SIG-M5 treated with dmso at 0.1 percent for 504 hours (cell line): ENCODE data around the gene TRAPPC12.
A peak's percentile ranks its signal among the peaks of the same experiment; 100 is the strongest.

Source experiments
- DNase-seq: peaks from one replicate; lab custom pipeline; 2025; ENCODE audit not compliant: unreplicated experiment; lab: John Stamatoyannopoulos, UW

TRAPPC12 gene

GRCh38 chr2:3405876-3406275 is 26.4 kb downstream of the TRAPPC12 start:
- no peak for DNase-seq

GRCh38 chr2:3406501-3406900 is 27.0 kb downstream of the TRAPPC12 start:
- DNase-seq: no peak

GRCh38 chr2:3408781-3409180 is 29.3 kb downstream of the TRAPPC12 start:
- DNase-seq: no peak

GRCh38 chr2:3409627-3410170 is 30.2 kb downstream of the TRAPPC12 start:
- DNase-seq: no peak

DNA sequence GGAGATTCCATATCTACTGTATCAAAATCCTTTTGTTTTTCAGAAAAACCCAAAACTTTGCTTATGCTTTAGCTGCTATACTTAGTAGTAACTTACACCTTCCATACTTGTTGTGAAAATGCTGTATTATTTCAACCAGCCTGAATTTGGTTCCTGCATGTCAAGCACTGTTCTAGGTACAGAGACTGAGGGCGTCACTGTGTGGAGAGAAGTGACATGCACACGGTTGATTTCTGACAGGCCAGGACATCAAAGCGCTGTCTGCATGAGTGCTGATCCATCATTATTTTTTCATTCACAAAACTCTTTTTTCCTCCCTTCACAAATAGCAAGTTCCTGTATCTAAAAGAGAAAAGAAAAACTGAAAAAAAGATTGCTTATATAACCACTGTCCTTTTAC is 31.6 kb downstream of the TRAPPC12 start:
- no peak for DNase-seq

DNA sequence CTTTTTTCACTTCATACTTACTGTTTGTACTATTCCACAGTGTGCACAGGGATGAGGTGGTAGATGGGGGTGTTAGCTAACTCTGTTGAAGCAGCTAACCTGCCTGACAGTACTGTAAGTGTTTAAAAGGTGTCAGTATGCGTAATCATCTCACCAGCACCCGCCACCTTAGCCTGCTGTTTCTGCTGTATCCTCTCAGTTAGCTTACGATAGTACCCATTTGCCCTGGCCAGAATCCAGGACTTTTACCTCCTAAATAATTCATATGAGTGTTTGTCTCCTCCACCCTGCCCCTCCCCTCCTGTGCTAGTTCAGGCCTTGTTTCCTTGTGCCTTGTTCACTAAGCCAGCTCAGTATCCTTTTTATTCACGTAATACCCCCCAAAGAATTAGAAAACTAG is 34.2 kb downstream of the TRAPPC12 start:
- DNase-seq: no peak

GRCh38 chr2:3414133-3414860 is 34.8 kb downstream of the TRAPPC12 start:
- no peak for DNase-seq

GRCh38 chr2:3418766-3419404 is 39.4 kb downstream of the TRAPPC12 start:
- no peak for DNase-seq

- no peak for DNase-seq
These were observed 40.7 kb downstream of the TRAPPC12 start for GRCh38 chr2:3420076-3420768.

GRCh38 chr2:3420769-3421397 is 41.4 kb downstream of the TRAPPC12 start:
- DNase-seq: no peak

DNA sequence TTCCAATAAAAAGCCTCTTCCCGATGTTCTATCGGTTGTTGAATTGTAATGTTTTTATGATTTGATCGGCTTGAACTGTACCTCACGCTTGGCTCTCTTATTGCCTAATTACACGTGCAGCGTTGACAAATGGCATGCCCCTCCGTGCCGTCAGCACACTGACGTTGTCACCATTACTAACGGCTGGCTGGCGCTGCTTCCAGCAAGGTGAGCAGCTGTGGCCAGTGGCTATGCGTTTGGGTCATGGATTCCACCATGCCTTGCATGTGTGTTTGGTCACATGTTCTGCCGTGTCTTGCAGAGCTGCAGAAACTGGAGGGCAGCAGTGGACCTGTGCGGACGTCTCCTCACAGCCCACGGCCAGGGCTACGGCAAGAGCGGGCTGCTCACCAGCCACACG is 42.1 kb downstream of the TRAPPC12 start:
- no peak for DNase-seq

- no peak for DNase-seq
These were observed 42.8 kb downstream of the TRAPPC12 start for GRCh38 chr2:3422161-3422779.

DNA sequence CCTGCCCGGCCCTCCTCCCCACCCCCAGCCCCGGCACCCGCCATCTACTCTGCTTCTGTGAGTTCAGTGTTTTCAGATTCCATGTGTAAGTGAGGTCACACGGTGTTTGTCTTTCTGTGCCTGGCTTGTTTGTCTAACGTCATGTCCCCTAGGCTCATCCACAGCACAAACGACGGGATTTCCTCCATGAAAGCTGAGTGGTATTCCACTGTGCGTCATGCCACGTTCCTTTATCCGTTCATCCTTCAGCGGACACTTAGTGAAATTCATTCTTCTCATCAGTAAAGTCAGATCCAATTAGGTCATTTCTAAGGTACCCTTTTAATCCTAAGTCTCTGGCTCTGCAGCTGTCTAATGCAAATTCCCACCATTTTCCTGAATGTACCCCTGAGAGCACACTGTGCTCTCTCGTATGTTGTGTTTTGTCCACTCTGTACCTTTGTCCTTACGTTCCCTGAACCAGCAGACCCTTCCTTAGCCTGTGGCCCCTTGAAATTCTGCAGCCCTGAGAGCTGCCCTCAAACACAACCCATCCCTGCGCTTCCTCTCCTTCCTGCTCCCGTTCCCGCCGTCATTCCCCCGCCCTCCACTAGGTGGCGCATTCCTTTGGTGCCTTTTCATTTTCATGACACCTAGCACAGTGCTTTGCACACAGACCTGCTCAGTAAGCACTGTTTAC is 44.1 kb downstream of the TRAPPC12 start:
- peak; percentile 44 for DNase-seq

- no peak for DNase-seq
These were observed 44.8 kb downstream of the TRAPPC12 start for GRCh38 chr2:3424171-3424795.

GRCh38 chr2:3426615-3427014 is 47.1 kb downstream of the TRAPPC12 start:
- DNase-seq: no peak

DNA sequence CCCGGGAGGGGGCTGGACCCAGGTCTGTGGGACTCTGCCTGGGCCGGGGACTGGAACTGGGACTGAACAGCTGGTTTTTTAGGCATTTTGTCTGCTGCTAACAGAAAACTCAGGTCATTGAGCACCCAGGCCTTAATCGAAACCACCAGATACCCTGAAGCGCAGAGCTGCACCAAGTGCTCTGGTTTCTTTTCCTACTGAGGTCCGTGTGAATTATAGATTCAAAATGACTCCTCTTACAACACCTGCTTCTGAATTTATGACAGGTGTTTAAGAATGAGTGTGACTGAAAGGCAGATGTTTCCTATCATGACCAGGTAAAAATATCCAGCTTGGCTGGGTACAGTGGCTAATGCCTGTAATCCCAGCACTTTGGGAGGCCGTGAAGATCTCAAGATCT is 47.8 kb downstream of the TRAPPC12 start:
- no peak for DNase-seq

DNA sequence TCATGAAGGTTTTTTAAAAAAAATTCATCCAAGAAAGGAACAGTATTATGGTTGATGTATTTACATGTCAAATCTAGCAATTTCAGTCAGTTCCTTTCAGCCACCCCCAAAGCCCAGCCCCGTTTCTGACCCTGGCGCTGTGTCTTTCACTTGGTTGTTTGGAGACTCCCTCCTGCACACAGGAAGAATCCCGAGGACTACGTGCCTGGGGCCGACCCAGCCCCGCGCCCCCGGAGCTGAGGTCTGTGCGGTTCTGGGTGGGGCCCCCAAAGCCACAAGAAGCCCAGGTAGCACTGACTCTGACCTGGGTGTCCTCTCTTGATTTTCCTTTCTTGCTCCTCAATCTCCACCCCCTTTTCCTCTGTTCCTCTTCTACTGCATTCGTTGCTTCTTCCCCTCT is 49.1 kb downstream of the TRAPPC12 start:
- DNase-seq: no peak

GRCh38 chr2:3429066-3429610 is 49.6 kb downstream of the TRAPPC12 start:
- DNase-seq: no peak

GRCh38 chr2:3430172-3430571 is 50.7 kb downstream of the TRAPPC12 start:
- peak; percentile 89 for DNase-seq
